Osteoblast (primary cell): ENCODE data around the gene NENF. TPM values are rescaled to one million over a fixed set of nuclear protein-coding genes. Genes with fewer than 3 reads are reported as not detected.
"Not testable (repeated sequence)": the region's sequence is repeated elsewhere in the genome, so short reads cannot be mapped to it uniquely, and the experiment has no call there.

Experiments
- DNase-seq: peaks from one replicate; pipeline ENCODE4 v3.0.0; 2011; ENCODE audit warnings: low spot score, mixed read lengths; ENCODE audit not compliant: insufficient read length; ENCODE audit errors: missing footprints
- H2AFZ ChIP-seq: 2 replicates; pipeline ENCODE4 v1.6.0; 2011; ENCODE audit warnings: mild to moderate bottlenecking, low read length
- H3K27ac ChIP-seq: 2 replicates; pipeline ENCODE4 v1.5.1; 2011; ENCODE audit warnings: mild to moderate bottlenecking, low read depth, low read length, moderate library complexity
- H3K27me3 ChIP-seq: 2 replicates; pipeline ENCODE4 v1.6.0; 2012; ENCODE audit warnings: mild to moderate bottlenecking, control low read depth, inconsistent platforms, low read length, moderate library complexity; ENCODE audit not compliant: insufficient read depth
- H3K36me3 ChIP-seq: 2 replicates; pipeline ENCODE4 v1.5.1; 2011; ENCODE audit warnings: mild to moderate bottlenecking, low read length, control low read depth, moderate library complexity; ENCODE audit not compliant: insufficient read depth
- H3K4me1 ChIP-seq: 2 replicates; pipeline ENCODE4 v1.5.1; 2011; ENCODE audit warnings: mild to moderate bottlenecking, low read length, control low read depth, moderate library complexity; ENCODE audit not compliant: insufficient read depth
- H3K4me2 ChIP-seq: 2 replicates; pipeline ENCODE4 v1.6.0; 2011; ENCODE audit warnings: mild to moderate bottlenecking, low read length; ENCODE audit not compliant: insufficient read depth
- H3K4me3 ChIP-seq: fragments of 200-600 bp; sonication (generic); 3 replicates; pipeline ENCODE4 v1.5.1; 2012; ENCODE audit warnings: mild to moderate bottlenecking, low read length, inconsistent platforms; ENCODE audit not compliant: insufficient read depth
- H3K79me2 ChIP-seq: 2 replicates; pipeline ENCODE4 v1.6.0; 2012; ENCODE audit warnings: mild to moderate bottlenecking, low read length, control low read depth, inconsistent platforms; ENCODE audit not compliant: insufficient read depth
- H3K9me3 ChIP-seq: 2 replicates; pipeline ENCODE4 v1.5.1; 2011; ENCODE audit warnings: low read depth, low read length, control low read depth
- H4K20me1 ChIP-seq: 2 replicates; pipeline ENCODE4 v1.6.0; 2012; ENCODE audit warnings: mild to moderate bottlenecking, low read length, control low read depth; ENCODE audit not compliant: insufficient read depth
- total RNA-seq: library from RNA; depleted of rRNA; stranded (reverse); fragments of >200 nt; gene quantifications from 2 replicates; pipeline ENCODE4 v1.2.3, GENCODE V29; 2012
- TF ChIP-seq, protein P1 (sequence below): IDR thresholded peaks from 2 replicates; pipeline ENCODE4 v1.5.1; 2011; ENCODE audit warnings: mild to moderate bottlenecking, low read depth, low read length, moderate library complexity; ENCODE audit errors: extremely low read depth

NENF gene
- total RNA-seq, 1 donor = 33.7 TPM

- no peak overlapping the region for H3K4me3 ChIP-seq
- TF ChIP-seq, protein P1, sequence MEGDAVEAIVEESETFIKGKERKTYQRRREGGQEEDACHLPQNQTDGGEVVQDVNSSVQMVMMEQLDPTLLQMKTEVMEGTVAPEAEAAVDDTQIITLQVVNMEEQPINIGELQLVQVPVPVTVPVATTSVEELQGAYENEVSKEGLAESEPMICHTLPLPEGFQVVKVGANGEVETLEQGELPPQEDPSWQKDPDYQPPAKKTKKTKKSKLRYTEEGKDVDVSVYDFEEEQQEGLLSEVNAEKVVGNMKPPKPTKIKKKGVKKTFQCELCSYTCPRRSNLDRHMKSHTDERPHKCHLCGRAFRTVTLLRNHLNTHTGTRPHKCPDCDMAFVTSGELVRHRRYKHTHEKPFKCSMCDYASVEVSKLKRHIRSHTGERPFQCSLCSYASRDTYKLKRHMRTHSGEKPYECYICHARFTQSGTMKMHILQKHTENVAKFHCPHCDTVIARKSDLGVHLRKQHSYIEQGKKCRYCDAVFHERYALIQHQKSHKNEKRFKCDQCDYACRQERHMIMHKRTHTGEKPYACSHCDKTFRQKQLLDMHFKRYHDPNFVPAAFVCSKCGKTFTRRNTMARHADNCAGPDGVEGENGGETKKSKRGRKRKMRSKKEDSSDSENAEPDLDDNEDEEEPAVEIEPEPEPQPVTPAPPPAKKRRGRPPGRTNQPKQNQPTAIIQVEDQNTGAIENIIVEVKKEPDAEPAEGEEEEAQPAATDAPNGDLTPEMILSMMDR = no peak
These were observed 45.8 kb downstream of the NENF start for GRCh38 chr1:212478467-212479025.

GRCh38 chr1:212479188-212479587 is 46.5 kb downstream of the NENF start:
- Histone ChIP-seq H3K27me3 (peaks cover 33% of the 10 kb centered on the region), H3K36me3 (no peaks in the 10 kb centered on the region), H3K4me2 (no peak overlapping the region), H3K79me2 (no peaks in the 10 kb centered on the region), H3K9me3 (no peaks in the 10 kb centered on the region), H3K27ac (no peak overlapping the region), H3K4me3 (no peak overlapping the region), H4K20me1 (no peaks in the 10 kb centered on the region), H3K4me1 (peaks cover 19% of the 10 kb centered on the region), H2AFZ (no peak overlapping the region)
- TF ChIP-seq, protein P1 = no peak
- DNase-seq = no peak

More at GRCh38 chr1:212478467-212479025, 45.8 kb downstream of the NENF start:
- peaks cover 18% of the 10 kb centered on the region for H3K4me1 ChIP-seq
- no peaks in the 10 kb centered on the region for H3K36me3 ChIP-seq
- H3K4me2 ChIP-seq = no peak overlapping the region
- H3K9me3 ChIP-seq = no peaks in the 10 kb centered on the region
- H3K79me2 ChIP-seq = no peaks in the 10 kb centered on the region
- H4K20me1 ChIP-seq = no peaks in the 10 kb centered on the region
- no peak overlapping the region for H2AFZ ChIP-seq
- peaks cover 33% of the 10 kb centered on the region for H3K27me3 ChIP-seq
- H3K27ac ChIP-seq = no peak overlapping the region
- no peak for DNase-seq

GRCh38 chr1:212480711-212481437 is 48.2 kb downstream of the NENF start:
- H3K27ac ChIP-seq, H3K9me3 ChIP-seq, H3K36me3 ChIP-seq, H3K79me2 ChIP-seq, H2AFZ ChIP-seq, H3K4me2 ChIP-seq, H3K4me3 ChIP-seq, H4K20me1 ChIP-seq, DNase-seq: not testable (repeated sequence)
- H3K27me3 ChIP-seq = peaks cover 29% of the 10 kb centered on the region
- peaks cover 33% of the 10 kb centered on the region for H3K4me1 ChIP-seq

DNA sequence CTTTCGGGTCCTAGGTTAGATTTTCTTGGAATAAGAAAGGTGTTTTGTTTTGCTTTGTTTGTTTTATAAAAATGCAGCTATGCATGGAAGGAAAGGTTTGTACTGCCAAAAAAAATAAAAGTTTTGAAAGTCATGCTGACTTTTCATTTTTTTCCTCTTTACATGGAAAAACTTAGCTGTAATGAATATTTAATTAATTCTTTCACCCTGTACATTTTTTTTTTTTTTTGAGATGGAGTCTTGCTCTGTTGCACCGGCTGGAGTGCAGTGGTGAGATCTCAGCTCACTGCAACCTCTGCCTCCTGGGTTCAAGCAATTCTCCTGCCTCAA is 48.7 kb downstream of the NENF start:
- TF ChIP-seq, protein P1 = no peak
- Histone ChIP-seq H2AFZ (no peak overlapping the region), H3K36me3 (no peaks in the 10 kb centered on the region), H3K27me3 (peaks cover 29% of the 10 kb centered on the region), H3K9me3 (no peaks in the 10 kb centered on the region), H3K79me2 (no peaks in the 10 kb centered on the region), H3K4me1 (peaks cover 38% of the 10 kb centered on the region), H3K4me3 (no peak overlapping the region), H3K4me2 (no peak overlapping the region), H4K20me1 (no peaks in the 10 kb centered on the region), H3K27ac (no peak overlapping the region)
- DNase-seq = no peak
